Sigmoid colon (tissue), 7 donors: ENCODE results near the gene FUBP3. TPM values are rescaled to one million over a fixed set of nuclear protein-coding genes. Genes with fewer than 3 reads are reported as not detected.
A peak's percentile ranks its signal among the peaks of the same experiment; 100 is the strongest.

Source experiments
- DNase-seq: peaks from one replicate; pipeline ENCODE4 v3.0.0-alpha.2; 2019
- H3K27ac ChIP-seq, 4 donors: fragments of 200-600 bp; sonication (generic); one replicate each; pipeline ENCODE4 v1.5.1; 2016 to 2019; ENCODE audit warnings: mild to moderate bottlenecking in 1 of 4
- H3K27me3 ChIP-seq, 3 donors: fragments of 200-600 bp; sonication (generic); one replicate each; pipeline ENCODE4 v1.5.1; 2019; ENCODE audit warnings: mild to moderate bottlenecking in 1 of 3
- H3K36me3 ChIP-seq, 4 donors: fragments of 200-600 bp; sonication (generic); one replicate each; pipeline ENCODE4 v1.5.1; 2016 to 2019
- H3K4me1 ChIP-seq, 4 donors: fragments of 200-600 bp; sonication (generic); one replicate each; pipeline ENCODE4 v1.5.1; 2017 to 2019
- H3K4me3 ChIP-seq, 4 donors: fragments of 200-600 bp; sonication (generic); one replicate each; pipeline ENCODE4 v1.5.1; 2017 to 2019; ENCODE audit warnings: mild to moderate bottlenecking in 2 of 4, moderate library complexity in 1 of 4
- H3K9me3 ChIP-seq, 4 donors: fragments of 200-600 bp in 3 of 4; sonication (generic) in 3 of 4; one replicate each; pipeline versions ENCODE4 v1.5.1 to v1.6.1; 2013 to 2019
- CTCF ChIP-seq, 4 experiments: fragments of 450-650 bp in 3 of 4; fragments of 200-600 bp in 1 of 4; IDR thresholded peaks; one replicate each; pipeline ENCODE4 v1.5.1; 2016 to 2019; ENCODE audit warnings: antibody characterized with exemption in 4 of 4, mild to moderate bottlenecking in 3 of 4, moderate library complexity in 2 of 4
- EP300 ChIP-seq, 4 donors: sonication (generic); formaldehyde crosslinking; IDR thresholded peaks; one replicate each; pipeline ENCODE4 v1.6.1; 2017; ENCODE audit warnings: antibody characterized with exemption in 4 of 4
- POLR2A ChIP-seq, 2 donors: fragments of 450-650 bp; IDR thresholded peaks; one replicate each; pipeline ENCODE4 v1.6.1; 2016; ENCODE audit warnings: antibody characterized with exemption in 2 of 2, mild to moderate bottlenecking in 2 of 2, moderate library complexity in 2 of 2
- POLR2AphosphoS5 ChIP-seq, 4 donors: sonication (generic); formaldehyde crosslinking; IDR thresholded peaks; one replicate each; pipeline ENCODE4 v1.6.1; 2017; ENCODE audit warnings: antibody characterized with exemption in 4 of 4
- WGBS, 2 donors: extraction: QIAGEN DNeasy Blood & Tissue Kit; methylation state at CpG; one replicate each; pipeline ENCODE4 v1.1.7; 2013; 5-methylcytosine and 5-hydroxymethylcytosine counted together
- intact Hi-C: fragments of 100-400 bp; cut with DNase I; formaldehyde crosslinking; loops from one replicate; pipeline ENCODE4 v1.15.1; 2023
- polyA plus RNA-seq, 3 donors: library from polyadenylated mRNA; stranded (reverse); fragments of 200-250 nt; gene quantifications; one replicate each; pipeline ENCODE4 v1.2.3, GENCODE V29; 2013
- total RNA-seq, 4 donors: library from RNA; depleted of rRNA; stranded (reverse); fragments of >200 nt; gene quantifications; one replicate each; pipeline ENCODE4 v1.1.0, GENCODE V29; 2016
- donor health status: healthy with polysubstance abuse.
- donor health status: Bipolar disorder and iron deficiency.
- donor health status: healthy.

The FUBP3 gene
- total and polyA plus RNA-seq, 7 donors, result 19.4 to 44.4 (median 41.3) TPM

GRCh38 chr9:130639866-130640555 is 60.6 kb downstream of the FUBP3 start:
- WGBS, 2 donors, result 96% methylated on average over 17 of the region's 17 CpGs
- Histone ChIP-seq H3K27me3 (no peaks in the 10 kb centered on the region), H3K36me3 (peaks cover 13 to 35% (median 20%) of the 10 kb centered on the region in 4 donors), H3K9me3 (no peaks in the 10 kb centered on the region), H3K27ac (no peak overlapping the region), H3K4me3 (no peak overlapping the region), H3K4me1 (no peaks in the 10 kb centered on the region)
- no peak for TF ChIP-seq POLR2A (IDR thresholded peaks at IDR 0.05)
- TF ChIP-seq EP300 (IDR thresholded peaks at IDR 0.05), result no peak
- no peak for TF ChIP-seq POLR2AphosphoS5 (IDR thresholded peaks at IDR 0.05)
- no peak for TF ChIP-seq CTCF (IDR thresholded peaks at IDR 0.05)
- intact Hi-C loops, result no loop called here
- peak; percentile 37 for DNase-seq

GRCh38 chr9:130640681-130641080 is 61.3 kb downstream of the FUBP3 start:
- Histone ChIP-seq H3K4me1 (no peaks in the 10 kb centered on the region), H3K36me3 (peaks cover 11 to 29% (median 15%) of the 10 kb centered on the region in 4 donors), H3K4me3 (no peak overlapping the region), H3K9me3 (no peaks in the 10 kb centered on the region), H3K27ac (no peak overlapping the region), H3K27me3 (no peaks in the 10 kb centered on the region)
- no peak for DNase-seq
- intact Hi-C loops, result no loop called here
- 83 to 84% methylated on average over 7 of the region's 7 CpGs for WGBS, 2 donors
- no peak for TF ChIP-seq EP300 (IDR thresholded peaks at IDR 0.05)
- no peak for TF ChIP-seq CTCF (IDR thresholded peaks at IDR 0.05)
- TF ChIP-seq POLR2AphosphoS5 (IDR thresholded peaks at IDR 0.05), result no peak

GRCh38 chr9:130642926-130643325 is 63.5 kb downstream of the FUBP3 start:
- intact Hi-C loops, result no loop called here
- WGBS, 2 donors, result 74 to 82% methylated on average over 8 of the region's 8 CpGs
- no peaks in the 10 kb centered on the region for H3K9me3 ChIP-seq

GRCh38 chr9:130651221-130651620 is 71.8 kb downstream of the FUBP3 start:
- Histone ChIP-seq H3K9me3 (no peaks in the 10 kb centered on the region), H3K4me1 (no peaks in the 10 kb centered on the region), H3K4me3 (no peak overlapping the region), H3K27me3 (peaks cover 0 to 46% (median 0%) of the 10 kb centered on the region in 3 donors), H3K36me3 (no peaks in the 10 kb centered on the region), H3K27ac (no peak overlapping the region)
- TF ChIP-seq POLR2AphosphoS5 (IDR thresholded peaks at IDR 0.05) (no peak), EP300 (IDR thresholded peaks at IDR 0.05) (no peak), POLR2A (IDR thresholded peaks at IDR 0.05) (no peak), CTCF (IDR thresholded peaks at IDR 0.05) (no peak)
- 78 to 83% methylated on average over 15 of the region's 15 CpGs for WGBS, 2 donors
- intact Hi-C loops, result no loop called here
- DNase-seq, result no peak

More at GRCh38 chr9:130642926-130643325, 63.5 kb downstream of the FUBP3 start:
- Histone ChIP-seq H3K27ac (no peak overlapping the region), H3K27me3 (peaks cover 0 to 6% (median 0%) of the 10 kb centered on the region in 3 donors), H3K4me1 (no peaks in the 10 kb centered on the region), H3K4me3 (no peak overlapping the region), H3K36me3 (peaks cover 0 to 8% (median 3%) of the 10 kb centered on the region in 4 donors)
- TF ChIP-seq POLR2A (IDR thresholded peaks at IDR 0.05) (no peak), CTCF (IDR thresholded peaks at IDR 0.05) (no peak), POLR2AphosphoS5 (IDR thresholded peaks at IDR 0.05) (no peak), EP300 (IDR thresholded peaks at IDR 0.05) (no peak)
- peak; percentile 40 for DNase-seq
